ENCODE measurements around the gene PLXNA1. TPM values are rescaled to one million over a fixed set of nuclear protein-coding genes. Genes with fewer than 3 reads are reported as not detected.

Gene PLXNA1
- total and polyA plus RNA-seq, 9 donors = 9.2 to 47.2 (median 25.7) TPM

GRCh38 chr3:127003175-127003555 is 20.2 kb downstream of the PLXNA1 start:
- Histone ChIP-seq H3K4me3 (no peak overlapping the region), H3K27me3 (no peaks in the 10 kb centered on the region), H3K9me3 (no peaks in the 10 kb centered on the region), H3K4me1 (ENCODE audit: insufficient read depth) (peaks cover 16% of the 10 kb centered on the region), H3K27ac (no peak overlapping the region), H3K36me3 (no peaks in the 10 kb centered on the region)
- intact Hi-C loops (cut with DNase I) = no loop called here
- no peak for DNase-seq
- TF ChIP-seq, protein P1, sequence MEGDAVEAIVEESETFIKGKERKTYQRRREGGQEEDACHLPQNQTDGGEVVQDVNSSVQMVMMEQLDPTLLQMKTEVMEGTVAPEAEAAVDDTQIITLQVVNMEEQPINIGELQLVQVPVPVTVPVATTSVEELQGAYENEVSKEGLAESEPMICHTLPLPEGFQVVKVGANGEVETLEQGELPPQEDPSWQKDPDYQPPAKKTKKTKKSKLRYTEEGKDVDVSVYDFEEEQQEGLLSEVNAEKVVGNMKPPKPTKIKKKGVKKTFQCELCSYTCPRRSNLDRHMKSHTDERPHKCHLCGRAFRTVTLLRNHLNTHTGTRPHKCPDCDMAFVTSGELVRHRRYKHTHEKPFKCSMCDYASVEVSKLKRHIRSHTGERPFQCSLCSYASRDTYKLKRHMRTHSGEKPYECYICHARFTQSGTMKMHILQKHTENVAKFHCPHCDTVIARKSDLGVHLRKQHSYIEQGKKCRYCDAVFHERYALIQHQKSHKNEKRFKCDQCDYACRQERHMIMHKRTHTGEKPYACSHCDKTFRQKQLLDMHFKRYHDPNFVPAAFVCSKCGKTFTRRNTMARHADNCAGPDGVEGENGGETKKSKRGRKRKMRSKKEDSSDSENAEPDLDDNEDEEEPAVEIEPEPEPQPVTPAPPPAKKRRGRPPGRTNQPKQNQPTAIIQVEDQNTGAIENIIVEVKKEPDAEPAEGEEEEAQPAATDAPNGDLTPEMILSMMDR (IDR thresholded peaks at IDR 0.05) = no peak
- TF ChIP-seq EP300 (IDR thresholded peaks at IDR 0.05) (no peak), POLR2A (IDR thresholded peaks at IDR 0.05) (no peak)
- WGBS, 3 donors = 96 to 97% (median 96%) methylated on average over 12 of the region's 12 CpGs

DNA sequence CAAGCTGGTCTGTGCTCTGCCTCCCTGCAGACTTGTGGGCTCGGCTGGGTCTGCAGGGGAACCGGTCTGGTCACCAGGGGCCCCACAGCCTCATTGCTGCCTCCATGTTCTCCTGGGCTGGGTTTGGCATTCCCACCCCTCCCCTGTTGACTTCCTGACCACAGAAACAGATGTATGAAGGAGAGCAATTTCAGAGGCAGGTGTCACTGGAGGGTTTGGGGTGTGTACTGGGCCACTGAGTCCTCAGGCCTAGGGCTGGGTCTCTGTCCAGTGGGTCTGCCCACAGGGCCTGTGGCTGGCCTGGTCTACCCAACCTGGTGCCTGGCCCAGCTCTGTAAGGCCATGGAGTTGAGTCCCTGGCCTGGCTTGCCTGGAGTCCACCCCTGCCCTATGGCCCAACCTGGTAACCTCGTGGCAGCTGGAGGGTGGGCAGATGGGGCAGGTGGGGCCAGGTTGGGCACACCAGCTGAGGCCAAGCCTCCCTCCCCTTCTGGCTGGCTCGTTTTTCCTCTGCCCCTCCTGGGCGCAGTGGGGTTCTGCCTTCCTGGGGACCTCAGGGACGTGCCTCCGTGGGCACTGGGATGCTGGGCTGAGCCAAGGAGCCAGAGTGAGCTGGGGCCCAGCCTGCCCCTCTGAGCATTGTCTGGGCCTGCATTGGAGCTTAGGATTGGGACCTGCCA is 20.8 kb downstream of the PLXNA1 start:
- Histone ChIP-seq H3K27me3 (no peaks in the 10 kb centered on the region), H3K4me1 (ENCODE audit: insufficient read depth) (peaks cover 16% of the 10 kb centered on the region), H3K9me3 (no peaks in the 10 kb centered on the region), H3K27ac (no peak overlapping the region), H3K4me3 (no peak overlapping the region), H3K36me3 (no peaks in the 10 kb centered on the region)
- WGBS, 3 donors = 94 to 100% (median 98%) methylated on average over 5 to 7 of the region's 7 CpGs
- no peak for DNase-seq
- no peak for TF ChIP-seq EP300 (IDR thresholded peaks at IDR 0.05)
- TF ChIP-seq, protein P1 (IDR thresholded peaks at IDR 0.05) = no peak
- no peak for TF ChIP-seq POLR2A (IDR thresholded peaks at IDR 0.05)
- intact Hi-C loops (cut with DNase I) = no loop called here

DNA sequence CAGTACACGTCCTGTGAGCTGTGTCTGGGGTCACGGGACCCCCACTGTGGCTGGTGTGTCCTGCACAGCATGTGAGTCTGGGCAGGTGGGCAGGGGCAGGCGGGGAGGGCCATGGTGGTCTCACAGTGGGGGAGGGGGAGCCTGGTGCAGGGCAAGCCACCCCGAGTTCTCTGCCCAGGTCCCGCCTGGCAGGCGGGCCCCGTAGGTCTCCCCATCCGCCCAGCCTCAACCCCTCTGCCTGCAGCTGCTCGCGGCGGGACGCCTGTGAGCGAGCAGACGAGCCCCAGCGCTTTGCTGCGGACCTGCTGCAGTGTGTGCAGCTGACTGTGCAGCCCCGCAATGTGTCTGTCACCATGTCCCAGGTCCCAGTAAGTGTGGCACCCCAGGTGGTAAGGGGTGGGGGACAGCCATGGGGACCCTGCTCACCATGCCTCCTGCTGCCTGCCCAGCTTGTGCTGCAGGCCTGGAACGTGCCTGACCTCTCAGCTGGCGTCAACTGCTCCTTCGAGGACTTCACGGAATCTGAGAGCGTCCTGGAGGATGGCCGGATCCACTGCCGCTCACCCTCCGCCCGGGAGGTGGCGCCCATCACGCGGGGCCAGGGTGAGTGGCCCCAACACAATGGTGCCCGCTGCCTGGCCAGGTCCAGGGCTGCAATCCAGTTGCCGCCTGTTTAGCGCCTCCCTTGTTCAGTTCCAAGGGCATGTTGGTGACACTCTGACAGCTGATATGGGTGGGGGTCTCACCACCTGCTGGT is 21.9 kb downstream of the PLXNA1 start:
- 92 to 93% (median 92%) methylated on average over 22 to 32 of the region's 32 CpGs for WGBS, 3 donors
- intact Hi-C loops (cut with DNase I) = no loop called here

GRCh38 chr3:127005864-127006500 is 23.1 kb downstream of the PLXNA1 start:
- Histone ChIP-seq H3K4me3 (no peak overlapping the region), H3K36me3 (no peaks in the 10 kb centered on the region), H3K27me3 (no peaks in the 10 kb centered on the region), H3K4me1 (ENCODE audit: insufficient read depth) (peaks cover 13% of the 10 kb centered on the region), H3K9me3 (no peaks in the 10 kb centered on the region), H3K27ac (no peak overlapping the region)
- intact Hi-C loops (cut with DNase I) = no loop called here
- DNase-seq = no peak
- TF ChIP-seq POLR2A (IDR thresholded peaks at IDR 0.05) = no peak
- no peak for TF ChIP-seq EP300 (IDR thresholded peaks at IDR 0.05)
- TF ChIP-seq, protein P1 (IDR thresholded peaks at IDR 0.05) = no peak
- 92 to 93% (median 92%) methylated on average over 17 of the region's 17 CpGs for WGBS, 3 donors

More for the DNA sequence above, 21.9 kb downstream of the PLXNA1 start:
- Histone ChIP-seq H3K36me3 (no peaks in the 10 kb centered on the region), H3K4me1 (ENCODE audit: insufficient read depth) (peaks cover 13% of the 10 kb centered on the region), H3K9me3 (no peaks in the 10 kb centered on the region), H3K27me3 (no peaks in the 10 kb centered on the region), H3K4me3 (no peak overlapping the region), H3K27ac (no peak overlapping the region)
- TF ChIP-seq, protein P1 (IDR thresholded peaks at IDR 0.05) = no peak
- TF ChIP-seq POLR2A (IDR thresholded peaks at IDR 0.05) (no peak), EP300 (IDR thresholded peaks at IDR 0.05) (no peak)
- no peak for DNase-seq

Data from ovary (tissue), 9 donors.